Measurements from ENCODE around the gene ABCB9. TPM values are rescaled to one million over a fixed set of nuclear protein-coding genes. Genes with fewer than 3 reads are reported as not detected.
A peak's percentile ranks its signal among the peaks of the same experiment; 100 is the strongest.
"Not testable (repeated sequence)": the region's sequence is repeated elsewhere in the genome, so short reads cannot be mapped to it uniquely, and the experiment has no call there.

ABCB9 gene
- total RNA-seq, 1 donor from 2014 or later = 4.1 TPM

DNA sequence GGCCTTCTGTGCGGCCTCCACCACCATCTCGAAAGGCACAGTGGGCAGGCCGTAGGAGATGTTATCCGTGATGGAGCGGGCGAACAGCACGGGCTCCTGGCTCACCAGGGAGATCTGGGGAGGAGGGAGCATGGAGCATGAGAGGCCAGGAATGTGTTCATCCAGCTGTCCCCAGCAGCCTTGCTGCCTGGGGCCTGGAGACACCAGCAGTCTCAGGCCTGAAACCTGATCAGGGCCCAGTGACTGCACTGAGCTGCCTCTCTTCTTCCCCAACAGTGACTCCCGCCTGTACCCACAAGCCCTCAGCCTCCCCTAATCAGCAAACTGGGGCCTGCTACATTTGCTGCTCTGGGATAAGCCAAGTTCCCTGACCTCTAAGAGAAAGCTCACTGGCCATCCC, 30.9 kb downstream of the ABCB9 start:
- DNase-seq = peak; percentile 74

DNA sequence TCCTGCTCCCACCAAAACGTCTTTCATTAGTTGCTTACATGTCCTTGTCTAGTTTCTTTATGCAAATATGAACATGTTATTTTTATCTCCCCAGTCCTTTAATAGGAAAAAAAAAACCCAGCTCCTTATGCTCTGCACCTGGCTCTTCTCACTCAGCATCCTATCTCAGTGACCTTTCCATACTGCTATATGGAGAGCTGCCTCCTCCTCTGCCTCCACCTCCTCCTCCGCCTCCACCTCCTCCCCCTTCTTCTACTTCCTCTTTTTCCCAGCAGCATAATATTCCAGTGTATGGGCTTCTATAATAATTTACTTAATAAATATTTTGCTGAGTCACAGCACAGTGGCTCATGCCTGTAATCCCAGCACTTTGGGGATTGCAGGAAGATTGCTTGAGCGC, 31.5 kb downstream of the ABCB9 start:
- DNase-seq = no peak

GRCh38 chr12:122932207-122932606, 34.1 kb downstream of the ABCB9 start:
- DNase-seq = no peak

- no peak for DNase-seq
Measured at GRCh38 chr12:122929812-122930211, 36.5 kb downstream of the ABCB9 start.

- DNase-seq = peak; percentile 20
Measured at GRCh38 chr12:122929148-122929538, 37.1 kb downstream of the ABCB9 start.

DNA sequence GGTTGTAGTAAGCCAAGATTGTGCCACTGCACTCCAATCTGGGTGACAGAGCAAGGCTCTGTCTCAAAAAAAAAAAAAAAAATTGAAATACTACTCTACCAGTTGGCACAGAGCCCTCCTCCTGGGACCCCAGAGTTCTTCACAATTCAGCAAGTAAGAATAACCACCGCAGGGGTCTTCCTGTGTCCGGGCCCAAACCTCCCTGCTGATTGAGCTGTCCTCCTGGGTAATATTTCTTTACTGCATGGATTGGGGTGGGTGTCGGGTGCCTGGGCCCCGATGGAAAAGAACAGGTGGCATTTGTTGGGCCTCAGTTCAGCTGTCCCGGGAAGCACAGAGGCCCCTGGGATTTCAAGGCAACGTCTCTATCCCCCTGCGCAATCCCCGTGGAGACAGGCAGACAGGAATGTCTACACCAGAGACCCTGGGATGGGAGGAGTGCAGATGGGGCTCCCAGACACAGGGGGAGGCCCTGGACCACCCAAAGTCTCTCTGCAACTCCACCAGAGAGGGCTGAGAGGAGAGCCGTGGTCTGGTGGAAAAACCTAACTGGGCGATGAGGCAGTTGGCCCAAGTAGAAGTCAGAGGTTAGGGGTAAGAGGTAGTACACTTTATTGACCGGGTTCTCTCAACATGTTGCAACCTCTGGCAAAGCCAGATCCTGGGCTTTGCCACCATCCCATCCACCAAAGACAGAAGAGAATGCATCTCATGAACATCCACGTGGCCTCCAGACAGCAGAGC, 37.7 kb downstream of the ABCB9 start:
- peak; percentile 76 for DNase-seq

- DNase-seq = no peak
Measured at GRCh38 chr12:122927756-122928403, 38.4 kb downstream of the ABCB9 start.

DNA sequence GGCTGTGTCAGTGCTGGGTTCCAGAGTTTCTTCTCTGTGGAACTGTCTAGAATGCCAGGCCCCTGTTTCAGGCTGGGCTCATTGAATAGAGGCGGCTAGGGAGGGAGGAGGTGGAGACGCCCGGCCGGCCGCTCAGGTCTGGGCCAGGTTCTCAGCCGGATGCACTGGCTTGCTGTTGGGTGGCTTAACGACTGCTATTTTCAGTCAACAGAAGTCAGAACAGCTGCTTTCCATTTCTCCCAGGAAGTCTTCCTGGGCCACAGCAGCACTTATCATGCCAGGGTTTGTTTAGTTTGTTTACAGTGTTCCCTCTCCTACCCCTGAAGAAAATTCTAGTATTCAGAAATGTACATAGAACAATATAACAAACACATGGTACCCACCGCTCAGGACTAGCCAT, 44.3 kb downstream of the ABCB9 start:
- peak; percentile 47 for DNase-seq

- no peak for DNase-seq
Measured at GRCh38 chr12:122920687-122921086, 45.6 kb downstream of the ABCB9 start.

- DNase-seq = no peak
Measured at GRCh38 chr12:122918827-122919226, 47.4 kb downstream of the ABCB9 start.

GRCh38 chr12:122917507-122918121, 48.6 kb downstream of the ABCB9 start:
- peak; percentile 70 for DNase-seq

GRCh38 chr12:122909442-122910288, 56.6 kb downstream of the ABCB9 start:
- peak; percentile 61 for DNase-seq

DNA sequence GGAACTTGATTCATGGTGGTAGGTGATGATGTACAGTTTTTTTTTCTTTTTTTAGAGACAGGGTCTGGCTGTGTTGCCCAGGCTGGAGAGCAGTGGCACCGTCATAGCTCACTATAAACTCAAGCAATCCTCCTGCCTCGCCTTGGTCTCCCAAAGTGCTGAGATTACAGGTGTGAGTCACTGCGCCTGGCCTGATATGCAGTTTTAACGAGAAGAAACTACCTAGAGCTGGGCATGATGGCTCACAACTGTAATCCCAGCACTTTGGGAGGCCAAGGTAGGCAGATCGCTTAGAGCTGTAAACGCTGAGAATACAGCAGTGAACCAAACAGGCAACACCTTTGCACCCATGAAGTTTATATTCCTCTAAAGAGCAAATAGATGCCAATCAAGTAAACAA, 57.3 kb downstream of the ABCB9 start:
- no peak for DNase-seq

DNA sequence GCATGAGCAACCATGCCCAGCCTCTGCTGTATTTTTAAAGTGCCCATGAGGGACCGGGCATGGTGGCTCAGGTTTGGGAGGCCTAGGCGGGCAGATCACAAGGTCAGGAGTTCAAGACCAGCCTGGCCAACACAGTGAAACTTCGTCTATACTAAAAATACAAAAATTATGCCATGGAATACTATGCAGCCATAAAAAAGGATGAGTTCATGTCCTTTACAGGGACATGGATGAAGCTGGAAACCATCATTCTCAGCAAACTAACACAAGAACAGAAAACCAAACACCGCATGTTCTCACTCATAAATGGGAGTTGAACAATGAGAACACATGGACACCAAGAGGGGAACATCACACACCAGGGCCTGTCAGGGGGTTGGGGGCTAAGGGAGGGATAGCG, 61.0 kb downstream of the ABCB9 start:
- DNase-seq = not testable (repeated sequence)

GRCh38 chr12:122903693-122904034, 62.6 kb downstream of the ABCB9 start:
- DNase-seq = no peak

- DNase-seq = no peak
Measured at GRCh38 chr12:122902854-122903692, 63.2 kb downstream of the ABCB9 start.

DNA sequence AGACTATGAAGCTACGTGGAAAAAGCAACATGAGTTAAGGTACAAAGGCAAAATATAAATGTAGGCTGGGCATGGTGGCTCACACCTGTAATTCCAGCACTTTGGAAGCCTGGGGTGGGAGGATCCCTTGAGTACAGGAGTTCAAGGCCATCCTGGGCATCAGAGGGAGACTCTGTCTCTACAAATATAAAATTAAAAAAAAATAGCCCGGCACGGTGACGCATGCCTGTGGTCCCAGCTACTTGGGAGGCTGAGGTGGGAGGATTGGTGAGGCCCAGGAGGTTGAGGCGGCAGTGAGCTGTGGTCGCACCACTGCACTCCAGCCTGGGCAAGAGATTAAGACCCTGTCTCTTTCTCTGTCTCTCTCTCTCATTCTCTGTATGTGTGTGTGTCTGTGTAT, 66.4 kb downstream of the ABCB9 start:
- no peak for DNase-seq

GRCh38 chr12:122896662-122897061, 69.6 kb downstream of the ABCB9 start:
- DNase-seq = no peak

DNA sequence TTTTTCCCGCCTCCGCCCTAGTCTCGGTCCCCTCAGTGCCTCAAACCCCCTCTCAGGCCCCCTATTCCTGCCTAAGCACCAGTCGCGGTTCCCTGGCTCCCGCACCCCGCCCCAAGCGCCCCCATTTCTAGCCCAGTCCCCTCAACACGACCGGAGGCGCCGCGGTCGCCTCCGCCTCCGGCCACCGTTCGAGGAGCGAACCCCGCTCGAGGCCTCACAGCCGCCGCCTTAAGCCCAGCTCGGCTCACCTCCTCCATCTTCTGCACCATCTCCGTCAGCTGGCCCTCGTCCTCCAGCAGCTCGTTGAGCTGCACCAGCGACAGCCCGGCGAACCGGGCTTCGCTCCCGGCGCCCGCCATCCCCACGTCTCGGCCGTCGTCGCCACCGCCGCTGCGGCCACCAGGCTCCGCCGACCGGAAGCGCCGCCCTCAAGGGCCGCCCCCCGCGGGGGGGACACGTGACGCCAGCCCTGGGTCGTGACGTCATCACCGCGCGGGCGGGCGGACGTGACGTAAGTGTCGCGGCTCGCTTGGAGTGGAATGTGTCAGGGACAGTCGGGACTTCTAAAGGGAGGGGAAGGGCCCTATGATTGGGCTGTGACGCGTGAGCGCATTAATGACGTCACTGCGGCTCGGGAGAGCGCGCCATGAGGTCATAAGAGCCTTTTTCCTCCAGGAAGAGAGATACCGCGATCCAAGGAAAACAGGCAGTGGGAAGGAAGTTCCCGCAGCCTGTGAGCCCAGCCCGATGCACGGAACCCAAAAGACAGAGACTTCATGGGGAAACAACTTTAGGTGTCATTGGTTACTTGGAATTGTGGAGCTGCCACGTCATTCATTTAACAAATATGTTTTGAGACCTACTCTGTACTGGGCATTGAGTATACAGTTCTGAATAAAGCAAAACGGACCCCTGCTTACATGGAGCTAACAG, 70.3 kb downstream of the ABCB9 start, which contains the start of gene VPS37B:
Gene VPS37B (minus strand): TSS at position 421 of the 933 bp plus-strand sequence. CDS start 62 bp downstream, at position 359.
- peak; percentile 93 for DNase-seq

DNA sequence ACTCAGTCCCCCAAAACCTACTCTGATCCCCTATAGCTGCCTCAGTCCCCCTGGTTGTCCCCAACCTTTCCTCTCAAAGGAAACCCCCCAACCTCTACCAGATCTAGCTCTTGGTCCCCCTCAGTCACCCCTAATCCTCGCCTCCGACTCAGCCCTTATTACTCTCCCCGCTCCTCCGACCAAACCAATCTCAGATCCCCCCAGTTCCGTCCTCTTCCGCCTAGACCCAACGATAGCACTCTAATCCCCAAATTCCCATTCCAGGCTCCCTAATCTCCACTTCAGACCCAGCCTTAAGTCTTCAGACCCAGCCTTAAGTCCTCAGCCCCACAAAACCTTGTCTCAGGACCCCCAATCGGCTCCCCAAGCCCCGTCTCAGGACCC, 71.0 kb downstream of the ABCB9 start:
- DNase-seq = peak; percentile 56
